Esophagus muscularis mucosa (tissue), 3 donors: ENCODE measurements around the gene NFASC.

Experiments used
- POLR2A ChIP-seq: fragments of 450-650 bp; IDR thresholded peaks from one replicate; pipeline ENCODE4 v1.6.1; 2017; ENCODE audit warnings: antibody characterized with exemption, moderate library complexity, mild to moderate bottlenecking, low read depth
- POLR2AphosphoS5 ChIP-seq, 2 donors: sonication (generic); formaldehyde crosslinking; IDR thresholded peaks; one replicate each; pipeline ENCODE4 v1.6.1; 2017; ENCODE audit warnings: antibody characterized with exemption in 2 of 2
- TF ChIP-seq, protein P1 (sequence below), 3 experiments: fragments of 200-600 bp in 2 of 3; fragments of 450-650 bp in 1 of 3; sonication (generic) in 2 of 3; IDR thresholded peaks; one replicate each; pipeline ENCODE4 v1.5.1; 2017 to 2019; ENCODE audit warnings: antibody characterized with exemption in 3 of 3, mild to moderate bottlenecking in 2 of 3, moderate library complexity in 1 of 3

DNA sequence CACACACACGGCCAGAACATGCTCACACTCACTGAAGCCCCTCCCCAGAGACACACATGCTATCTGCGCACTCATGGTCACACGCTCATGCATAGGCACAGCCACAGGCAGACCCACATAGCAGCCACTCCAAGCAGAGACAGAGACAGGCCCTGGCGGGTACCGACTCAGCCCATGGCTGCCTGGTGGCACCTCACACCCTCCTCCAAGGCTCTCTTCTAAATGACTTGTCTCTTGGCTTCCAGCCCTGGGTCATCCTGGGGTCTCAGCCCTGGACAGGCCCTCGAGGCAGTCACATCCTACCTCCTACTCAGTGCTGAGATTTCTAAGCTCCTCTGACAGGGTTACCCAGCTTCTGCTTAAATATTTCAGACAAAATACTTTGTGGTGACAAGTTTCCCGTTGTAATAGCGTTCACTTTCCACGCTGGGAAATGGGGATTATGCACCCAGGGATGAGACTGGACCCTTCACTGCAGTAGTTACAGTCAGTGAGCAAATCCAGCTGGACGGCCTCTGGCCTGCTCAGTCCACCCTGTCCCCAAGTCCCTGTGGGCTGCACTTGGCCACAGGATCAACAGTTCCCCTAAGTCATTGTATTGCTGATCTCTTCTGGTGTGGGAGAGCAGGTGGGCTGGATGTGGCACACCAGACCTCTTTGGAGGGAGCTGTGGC, 2.9 kb upstream of the NFASC start:
- TF ChIP-seq, protein P1, sequence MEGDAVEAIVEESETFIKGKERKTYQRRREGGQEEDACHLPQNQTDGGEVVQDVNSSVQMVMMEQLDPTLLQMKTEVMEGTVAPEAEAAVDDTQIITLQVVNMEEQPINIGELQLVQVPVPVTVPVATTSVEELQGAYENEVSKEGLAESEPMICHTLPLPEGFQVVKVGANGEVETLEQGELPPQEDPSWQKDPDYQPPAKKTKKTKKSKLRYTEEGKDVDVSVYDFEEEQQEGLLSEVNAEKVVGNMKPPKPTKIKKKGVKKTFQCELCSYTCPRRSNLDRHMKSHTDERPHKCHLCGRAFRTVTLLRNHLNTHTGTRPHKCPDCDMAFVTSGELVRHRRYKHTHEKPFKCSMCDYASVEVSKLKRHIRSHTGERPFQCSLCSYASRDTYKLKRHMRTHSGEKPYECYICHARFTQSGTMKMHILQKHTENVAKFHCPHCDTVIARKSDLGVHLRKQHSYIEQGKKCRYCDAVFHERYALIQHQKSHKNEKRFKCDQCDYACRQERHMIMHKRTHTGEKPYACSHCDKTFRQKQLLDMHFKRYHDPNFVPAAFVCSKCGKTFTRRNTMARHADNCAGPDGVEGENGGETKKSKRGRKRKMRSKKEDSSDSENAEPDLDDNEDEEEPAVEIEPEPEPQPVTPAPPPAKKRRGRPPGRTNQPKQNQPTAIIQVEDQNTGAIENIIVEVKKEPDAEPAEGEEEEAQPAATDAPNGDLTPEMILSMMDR (IDR thresholded peaks at IDR 0.05) = no peak
- TF ChIP-seq POLR2AphosphoS5 (IDR thresholded peaks at IDR 0.05) (no peak), POLR2A (no peak)
